Measurements from ENCODE around the gene GIMAP7.
"Not testable (repeated sequence)": the region's sequence is repeated elsewhere in the genome, so short reads cannot be mapped to it uniquely, and the experiment has no call there.

GIMAP7 gene

GRCh38 chr7:150515248-150516147 lies 826 bp downstream of the GIMAP7 start:
- no peak for DNase-seq

- no peak for DNase-seq
Observed at GRCh38 chr7:150516956-150517745, 2.5 kb downstream of the GIMAP7 start.

GRCh38 chr7:150519310-150519709 lies 4.6 kb downstream of the GIMAP7 start:
- DNase-seq: no peak

GRCh38 chr7:150520145-150520544 lies 5.5 kb downstream of the GIMAP7 start:
- DNase-seq: no peak

- DNase-seq: not testable (repeated sequence)
Observed at GRCh38 chr7:150522931-150523330, 8.3 kb downstream of the GIMAP7 start.

- no peak for DNase-seq
Observed at GRCh38 chr7:150524018-150524417, 9.3 kb downstream of the GIMAP7 start.

- DNase-seq: no peak
Observed at GRCh38 chr7:150531704-150532103, 17.0 kb downstream of the GIMAP7 start.

GRCh38 chr7:150538259-150538658 lies 23.6 kb downstream of the GIMAP7 start:
- DNase-seq: no peak

- DNase-seq: no peak
Observed at GRCh38 chr7:150553163-150553562, 38.5 kb downstream of the GIMAP7 start.

GRCh38 chr7:150556521-150557138 lies 42.0 kb downstream of the GIMAP7 start:
- no peak for DNase-seq

- DNase-seq: no peak
Observed at GRCh38 chr7:150560486-150560885, 45.8 kb downstream of the GIMAP7 start.

GRCh38 chr7:150562919-150563318 lies 48.2 kb downstream of the GIMAP7 start:
- no peak for DNase-seq

- no peak for DNase-seq
Observed at GRCh38 chr7:150564006-150564405, 49.3 kb downstream of the GIMAP7 start.

- DNase-seq: no peak
Observed at GRCh38 chr7:150564566-150564965, 49.9 kb downstream of the GIMAP7 start.

- no peak for DNase-seq
Observed at GRCh38 chr7:150565239-150565638, 50.6 kb downstream of the GIMAP7 start.

- DNase-seq: no peak
Observed at GRCh38 chr7:150566123-150566522, 51.5 kb downstream of the GIMAP7 start.

GRCh38 chr7:150566572-150566971 lies 51.9 kb downstream of the GIMAP7 start:
- no peak for DNase-seq

GRCh38 chr7:150567169-150567568 lies 52.5 kb downstream of the GIMAP7 start, which contains the start of gene GIMAP4:
TSS of gene GIMAP4 (plus strand) at chr7:150567390. CDS start at chr7:150569902, 2,512 bp downstream.
- DNase-seq: no peak

- no peak for DNase-seq
Observed at GRCh38 chr7:150567871-150568301, 53.2 kb downstream of the GIMAP7 start.

GRCh38 chr7:150568714-150569113 lies 54.0 kb downstream of the GIMAP7 start:
- no peak for DNase-seq

GRCh38 chr7:150569245-150569955 lies 54.7 kb downstream of the GIMAP7 start:
- DNase-seq: no peak

All from fibroblast of skin of abdomen (primary cell).